IMR-90 (cell line): Measurements from ENCODE around the gene TTC9C. TPM values are rescaled to one million over a fixed set of nuclear protein-coding genes. Genes with fewer than 3 reads are reported as not detected.

Source experiments
- ATAC-seq: fragments of 200-7000 bp; cut with Tn5 transposase; 2 replicates; pipeline ENCODE4 v1.9.1; 2020; ENCODE audit warnings: low read depth, mild to moderate bottlenecking, moderate library complexity
- BruUV-seq: library from RNA; stranded (reverse); fragments of 400-500 nt; replicated peaks from 2 replicates; lab custom pipeline; 2021; lab: Mats Ljungman, UMichigan
- CTCF ChIA-PET: fragments of 300-600 bp; formaldehyde crosslinking; extraction: SDS; loops from one replicate; lab custom pipeline; 2021; ENCODE audit warnings: antibody characterized with exemption; lab: Yijun Ruan, JAX
- POLR2A ChIA-PET: fragments of 300-600 bp; sonication (Branson Sonifier 250); formaldehyde crosslinking; loops from one replicate; lab custom pipeline; 2022; ENCODE audit warnings: antibody characterized with exemption; ENCODE audit not compliant: unreplicated experiment; lab: Charles Lee
- DNase-seq: peaks from one replicate; pipeline ENCODE4 v3.0.0; 2013
- H2AFZ ChIP-seq: replicated peaks from 2 replicates; pipeline ENCODE3; 2013; ENCODE audit warnings: low read length, mild to moderate bottlenecking; ENCODE audit not compliant: poor library complexity
- H2AK5ac ChIP-seq: 2 replicates; pipeline ENCODE4 v1.6.1; 2013; ENCODE audit warnings: low read depth, low read length, inconsistent platforms
- H2AK9ac ChIP-seq: replicated peaks from 2 replicates; pipeline ENCODE3; 2013; ENCODE audit warnings: mild to moderate bottlenecking, low read depth, low read length, moderate library complexity; ENCODE audit not compliant: poor library complexity
- H2BK120ac ChIP-seq: 2 replicates; pipeline ENCODE4 v1.6.1; 2013; ENCODE audit warnings: low read depth, low read length, inconsistent platforms
- H2BK15ac ChIP-seq: 3 replicates; pipeline ENCODE4 v1.6.1; 2013; ENCODE audit warnings: low read depth, low read length, inconsistent platforms
- H2BK20ac ChIP-seq: 2 replicates; pipeline ENCODE4 v1.6.1; 2013; ENCODE audit warnings: low read depth, mild to moderate bottlenecking, inconsistent platforms, low read length, moderate library complexity
- H2BK5ac ChIP-seq: 2 replicates; pipeline ENCODE4 v1.6.1; 2013; ENCODE audit warnings: mild to moderate bottlenecking, low read depth, low read length, inconsistent platforms; ENCODE audit not compliant: poor library complexity, severe bottlenecking
- H3K14ac ChIP-seq: replicated peaks from 2 replicates; pipeline ENCODE4 v1.6.1; 2013; ENCODE audit warnings: low read depth, low read length, inconsistent platforms
- H3K18ac ChIP-seq: 2 replicates; pipeline ENCODE4 v1.6.1; 2013; ENCODE audit warnings: low read depth, low read length, control low read depth
- H3K23ac ChIP-seq: 2 replicates; pipeline ENCODE4 v1.6.1; 2013; ENCODE audit warnings: low read depth, low read length, inconsistent platforms
- H3K27ac ChIP-seq: 2 replicates; pipeline ENCODE4 v1.5.1; 2013; ENCODE audit warnings: mild to moderate bottlenecking, control low read depth, low read length; ENCODE audit not compliant: insufficient read depth
- H3K27me3 ChIP-seq: 2 replicates; pipeline ENCODE4 v1.6.1; 2013; ENCODE audit warnings: low read length; ENCODE audit not compliant: control insufficient read depth, insufficient read depth
- H3K36me3 ChIP-seq: 2 replicates; pipeline ENCODE4 v1.6.1; 2013; ENCODE audit warnings: low read length, mixed read lengths; ENCODE audit not compliant: control insufficient read depth, insufficient read depth
- H3K4ac ChIP-seq: 2 replicates; pipeline ENCODE4 v1.6.1; 2013; ENCODE audit warnings: low read depth, low read length, inconsistent platforms
- H3K4me1 ChIP-seq: 2 replicates; pipeline ENCODE4 v1.6.1; 2013; ENCODE audit warnings: low read length, mixed read lengths; ENCODE audit not compliant: control insufficient read depth, insufficient read depth
- H3K4me2 ChIP-seq: 2 replicates; pipeline ENCODE4 v1.6.1; 2013; ENCODE audit warnings: low read depth, mild to moderate bottlenecking, control low read depth, low read length, moderate library complexity
- H3K4me3 ChIP-seq: 2 replicates; pipeline ENCODE4 v1.5.1; 2013; ENCODE audit warnings: low read depth, mild to moderate bottlenecking, control low read depth, low read length, moderate library complexity; ENCODE audit not compliant: insufficient read depth
- H3K56ac ChIP-seq: 2 replicates; pipeline ENCODE4 v1.6.1; 2013; ENCODE audit warnings: low read length, inconsistent platforms; ENCODE audit not compliant: insufficient read depth; ENCODE audit errors: extremely low read depth
- H3K79me1 ChIP-seq, 2 experiments: 2 replicates each; pipeline ENCODE4 v1.6.1; 2013; ENCODE audit warnings: low read length in 2 of 2, inconsistent platforms in 1 of 2, low read depth in 1 of 2
- H3K9ac ChIP-seq: 2 replicates; pipeline ENCODE4 v1.6.1; 2013; ENCODE audit warnings: low read depth, low read length, control low read depth
- H3K9me1 ChIP-seq: 2 replicates; pipeline ENCODE4 v1.6.1; 2013; ENCODE audit warnings: low read length, inconsistent platforms; ENCODE audit not compliant: insufficient read depth
- H3K9me3 ChIP-seq: 2 replicates; pipeline ENCODE4 v1.6.1; 2013; ENCODE audit warnings: low read length; ENCODE audit not compliant: control insufficient read depth, insufficient read depth
- H4K20me1 ChIP-seq: 2 replicates; pipeline ENCODE4 v1.6.1; 2013; ENCODE audit warnings: low read length, inconsistent platforms; ENCODE audit not compliant: insufficient read depth
- H4K5ac ChIP-seq: 2 replicates; pipeline ENCODE4 v1.6.1; 2013; ENCODE audit warnings: mild to moderate bottlenecking, low read depth, low read length, control low read depth
- H4K8ac ChIP-seq, 2 experiments: 2 replicates each; pipeline ENCODE4 v1.6.1; 2013; ENCODE audit warnings: low read depth in 2 of 2, low read length in 2 of 2, control low read depth in 1 of 2, inconsistent platforms in 1 of 2
- H4K91ac ChIP-seq: 2 replicates; pipeline ENCODE4 v1.6.1; 2013; ENCODE audit warnings: low read depth, low read length, inconsistent platforms; ENCODE audit not compliant: insufficient read depth
- CEBPB ChIP-seq: IDR thresholded peaks from 2 replicates; pipeline ENCODE4 v1.6.1; 2012; ENCODE audit warnings: low read depth, low read length, improper control_type of control experiment
- MAFK ChIP-seq: IDR thresholded peaks from 2 replicates; pipeline ENCODE4 v1.6.1; 2012; ENCODE audit warnings: low read depth, low read length, improper control_type of control experiment
- MXI1 ChIP-seq: IDR thresholded peaks from 2 replicates; pipeline ENCODE4 v1.6.1; 2012; ENCODE audit warnings: low read depth, mild to moderate bottlenecking, low read length, moderate library complexity, borderline replicate concordance
- dilution Hi-C: fragments of 300-500 bp; cut with HindIII; formaldehyde crosslinking; loops from one replicate; pipeline ENCODE4 v1.14.3; 2018; ENCODE audit warnings: low sequenced_read_pairs; ENCODE audit not compliant: unreplicated experiment
- in situ Hi-C: fragments of 300-500 bp; cut with MboI; formaldehyde crosslinking; loops from 3 replicates; pipeline ENCODE4 v1.14.3; 2019; ENCODE audit warnings: low sequenced_read_pairs, inconsistent platforms, mixed read lengths
- intact Hi-C: fragments of 100-400 bp; cut with micrococcal nuclease; formaldehyde crosslinking; loops from 2 replicates; pipeline ENCODE4 v1.10.0; 2022
- polyA plus RNA-seq, 3 experiments: library from polyadenylated mRNA; depleted of rRNA; stranded (reverse); fragments of >200 nt; gene quantifications; 2 replicates each; pipeline ENCODE4 v1.2.3, GENCODE V29; 2012; ENCODE audit warnings: low replicate concordance in 1 of 3
- total RNA-seq: library from RNA; depleted of rRNA; stranded (reverse); fragments of >200 nt; gene quantifications from 2 replicates; pipeline ENCODE4 v1.2.3, GENCODE V29; 2012

The TTC9C gene
- total and polyA plus RNA-seq, 2 of the 4 experiments (the other 2 are of a cell fraction), result 32.9 to 37.1 TPM

GRCh38 chr11:62737196-62737595 is 8.9 kb downstream of the TTC9C start:
- Histone ChIP-seq H4K8ac (no peak overlapping the region), H2AK5ac (no peak overlapping the region), H3K4me3 (no peak overlapping the region), H2BK120ac (no peak overlapping the region), H4K20me1 (no peaks in the 10 kb centered on the region; the same call in 1 of the 2 replicates), H3K9me1 (no peaks in the 10 kb centered on the region), H2BK15ac (no peak overlapping the region), H3K27ac (no peak overlapping the region), H4K91ac (no peak overlapping the region), H3K9ac (no peak overlapping the region), H2AFZ (no peak overlapping the region), H3K4me2 (no peak overlapping the region), H2BK20ac (no peak overlapping the region), H3K79me1 (peaks cover 10 to 20% of the 10 kb centered on the region in 2 experiments; a peak in 3 of 4 replicates), H3K14ac (no peak overlapping the region), H3K4me1 (no peaks in the 10 kb centered on the region), H3K4ac (no peak overlapping the region), H3K23ac (no peak overlapping the region), H2AK9ac (no peak overlapping the region), H2BK5ac (no peak overlapping the region), H3K56ac (no peak overlapping the region), H3K27me3 (no peaks in the 10 kb centered on the region), H3K18ac (no peak overlapping the region), H3K36me3 (peaks cover 45% of the 10 kb centered on the region), H3K9me3 (no peaks in the 10 kb centered on the region), H4K5ac (no peak overlapping the region)
- in situ Hi-C loops (no loop called here), intact Hi-C loops (no loop called here), dilution Hi-C loops (no loop called here)
- DNase-seq, result no peak
- no peak for ATAC-seq
- BruUV-seq, result no TSS peak
- CTCF ChIA-PET, result no interaction called here
- POLR2A ChIA-PET, result interaction anchor here (0.6 kb wide), 1 partner anchor 118 kb away, joined by 3 read pairs; no protein-coding TSS in a partner anchor
- no peak for TF ChIP-seq MAFK
- TF ChIP-seq MXI1, result no peak
- no peak for TF ChIP-seq CEBPB
